WTC11 (cell line): ENCODE data around the gene BEX2.
"Not testable (repeated sequence)": the region's sequence is repeated elsewhere in the genome, so short reads cannot be mapped to it uniquely, and the experiment has no call there.

Experiments
- CTCF ChIP-seq: fragments of 200-600 bp; IDR thresholded peaks from 2 replicates; pipeline ENCODE4 v1.8.0; 2022; ENCODE audit warnings: antibody characterized with exemption
- EMX1 ChIP-seq: fragments of 250-450 bp; sonication (Bioruptor Pico); IDR thresholded peaks from 2 replicates; pipeline ENCODE4 v1.8.0; 2021; ENCODE audit warnings: mild to moderate bottlenecking
- FOXP1 ChIP-seq: sonication (generic); formaldehyde crosslinking; IDR thresholded peaks from 2 replicates; pipeline ENCODE4 v1.8.0; 2022; ENCODE audit warnings: missing genetic modification reagents, mild to moderate bottlenecking, moderate library complexity, borderline replicate concordance
- KAT7 ChIP-seq: sonication (generic); formaldehyde crosslinking; IDR thresholded peaks from 2 replicates; pipeline ENCODE4 v1.8.1; 2023; ENCODE audit warnings: missing genetic modification reagents, mild to moderate bottlenecking, borderline replicate concordance
- NFYB ChIP-seq: sonication (generic); formaldehyde crosslinking; conservative IDR thresholded peaks from 2 replicates; pipeline ENCODE4 v1.8.0; 2022; ENCODE audit warnings: low read depth, missing genetic modification reagents
- NR2C2 ChIP-seq: sonication (generic); formaldehyde crosslinking; IDR thresholded peaks from 2 replicates; pipeline ENCODE4 v1.8.0; 2022; ENCODE audit warnings: mild to moderate bottlenecking, missing genetic modification reagents
- NR3C1 ChIP-seq: sonication (generic); formaldehyde crosslinking; conservative IDR thresholded peaks from 2 replicates; pipeline ENCODE4 v1.8.1; 2023; ENCODE audit warnings: low read depth, mild to moderate bottlenecking, missing genetic modification reagents
- SMAD3 ChIP-seq: sonication (generic); formaldehyde crosslinking; IDR thresholded peaks from 2 replicates; pipeline ENCODE4 v1.8.0; 2022; ENCODE audit warnings: missing genetic modification reagents, mild to moderate bottlenecking, borderline replicate concordance
- TEAD1 ChIP-seq: sonication (generic); formaldehyde crosslinking; IDR thresholded peaks from 2 replicates; pipeline ENCODE4 v1.8.0; 2022; ENCODE audit warnings: mild to moderate bottlenecking, missing genetic modification reagents
- TEAD4 ChIP-seq: sonication (generic); formaldehyde crosslinking; IDR thresholded peaks from 2 replicates; pipeline ENCODE4 v1.8.0; 2022; ENCODE audit warnings: mild to moderate bottlenecking, missing genetic modification reagents
- TF ChIP-seq, protein P1 (sequence below): sonication (generic); formaldehyde crosslinking; IDR thresholded peaks from 2 replicates; pipeline ENCODE4 v1.8.1; 2023; ENCODE audit warnings: mild to moderate bottlenecking, missing genetic modification reagents, moderate library complexity
- TF ChIP-seq, protein P2 (sequence below): sonication (generic); formaldehyde crosslinking; IDR thresholded peaks from 2 replicates; pipeline ENCODE4 v1.8.0; 2022; ENCODE audit warnings: mild to moderate bottlenecking, missing genetic modification reagents

DNA sequence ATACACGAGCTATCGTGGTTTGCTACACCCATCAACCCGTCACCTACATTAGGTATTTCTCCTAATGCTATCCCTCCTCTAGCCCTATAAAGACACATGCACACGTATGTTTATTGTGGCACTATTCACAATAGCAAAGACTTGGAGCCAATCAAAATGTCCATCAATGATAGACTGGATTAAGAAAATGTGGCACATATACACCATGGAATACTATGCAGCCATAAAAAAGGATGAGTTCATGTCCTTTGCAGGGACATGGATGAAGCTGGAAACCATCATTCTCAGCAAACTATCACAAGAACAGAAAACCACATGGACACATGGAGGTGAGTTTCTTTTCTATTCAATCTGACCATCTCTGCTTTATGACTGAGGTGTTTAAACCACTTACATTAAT is 5.1 kb downstream of the BEX2 start:
- TF ChIP-seq CTCF; EMX1 (CRISPR knock-in tag); NR2C2 (CRISPR knock-in tag); NR3C1; TEAD4 (CRISPR knock-in tag); NFYB (CRISPR knock-in tag); TEAD1; KAT7; FOXP1 (CRISPR knock-in tag); SMAD3 (CRISPR knock-in tag): not testable (repeated sequence)
- TF ChIP-seq, protein P1, sequence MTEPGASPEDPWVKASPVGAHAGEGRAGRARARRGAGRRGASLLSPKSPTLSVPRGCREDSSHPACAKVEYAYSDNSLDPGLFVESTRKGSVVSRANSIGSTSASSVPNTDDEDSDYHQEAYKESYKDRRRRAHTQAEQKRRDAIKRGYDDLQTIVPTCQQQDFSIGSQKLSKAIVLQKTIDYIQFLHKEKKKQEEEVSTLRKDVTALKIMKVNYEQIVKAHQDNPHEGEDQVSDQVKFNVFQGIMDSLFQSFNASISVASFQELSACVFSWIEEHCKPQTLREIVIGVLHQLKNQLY (CRISPR knock-in tag), result not testable (repeated sequence)
- TF ChIP-seq, protein P2, sequence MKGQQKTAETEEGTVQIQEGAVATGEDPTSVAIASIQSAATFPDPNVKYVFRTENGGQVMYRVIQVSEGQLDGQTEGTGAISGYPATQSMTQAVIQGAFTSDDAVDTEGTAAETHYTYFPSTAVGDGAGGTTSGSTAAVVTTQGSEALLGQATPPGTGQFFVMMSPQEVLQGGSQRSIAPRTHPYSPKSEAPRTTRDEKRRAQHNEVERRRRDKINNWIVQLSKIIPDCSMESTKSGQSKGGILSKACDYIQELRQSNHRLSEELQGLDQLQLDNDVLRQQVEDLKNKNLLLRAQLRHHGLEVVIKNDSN (CRISPR knock-in tag), result not testable (repeated sequence)
